ENCODE results near the gene ACKR2.
A peak's percentile ranks its signal among the peaks of the same experiment; 100 is the strongest.
"Not testable (repeated sequence)": the region's sequence is repeated elsewhere in the genome, so short reads cannot be mapped to it uniquely, and the experiment has no call there.

The ACKR2 gene

DNA sequence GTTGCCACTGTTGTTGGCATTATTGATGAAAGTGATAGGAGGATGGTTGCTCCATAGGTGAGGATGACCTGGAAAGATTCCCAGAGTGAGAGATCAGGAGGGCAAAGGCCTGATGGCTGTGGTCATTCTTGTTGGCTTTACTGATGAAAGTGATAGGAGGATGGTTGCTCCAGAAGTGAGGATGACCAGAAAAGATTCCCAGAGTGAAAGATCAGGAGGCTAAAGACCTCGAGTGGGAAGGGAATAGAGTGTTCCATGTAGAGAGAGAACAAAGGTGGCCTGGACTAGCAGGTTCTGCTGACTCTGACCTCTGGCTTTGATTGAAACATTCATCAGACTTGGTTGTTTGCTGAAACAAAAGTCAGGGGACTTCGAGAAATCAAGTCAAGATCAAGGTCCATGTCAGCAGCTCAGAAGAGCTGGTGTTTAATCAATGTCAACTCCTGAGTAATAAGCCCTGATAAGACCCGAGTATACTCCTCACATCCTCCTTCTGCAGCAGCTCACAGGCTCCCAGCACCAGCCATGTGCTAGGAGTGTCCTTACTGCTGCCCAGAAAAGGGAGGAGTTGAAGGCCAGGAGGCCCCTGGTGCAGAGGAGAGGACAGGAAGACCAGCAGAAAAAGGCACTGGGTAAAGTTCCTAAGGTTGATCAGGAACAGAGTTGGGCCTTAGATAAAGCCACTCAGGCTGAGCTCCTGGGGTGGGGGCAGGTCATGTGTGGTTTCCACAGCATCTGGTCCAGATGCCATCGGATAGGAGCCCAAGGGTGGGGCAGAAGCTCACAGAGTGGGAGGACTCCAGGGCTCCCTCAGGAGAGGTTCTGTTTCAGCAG, 46.5 kb downstream of the ACKR2 start:
- no peak for DNase-seq (ENCODE audit: low read depth)

DNA sequence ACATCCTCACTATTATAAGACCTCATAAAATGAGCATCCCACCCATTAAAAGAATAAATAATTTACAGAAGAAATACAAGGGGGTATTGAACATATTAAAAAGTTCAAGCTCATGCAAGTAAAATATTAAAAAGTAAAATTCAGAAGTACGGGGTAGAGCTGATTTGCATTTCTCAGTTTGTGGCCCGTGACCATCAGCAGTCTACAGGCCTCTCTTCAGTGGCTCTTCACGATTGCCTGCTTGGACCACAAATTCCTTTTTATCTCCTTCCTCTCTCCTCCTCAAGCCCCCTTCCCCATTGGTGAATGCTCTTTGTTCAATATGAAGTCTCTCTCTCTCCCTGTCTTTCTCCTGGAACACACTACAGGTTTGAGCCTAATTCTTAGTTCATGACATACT, 47.3 kb downstream of the ACKR2 start:
- DNase-seq (ENCODE audit: low read depth) = no peak

DNA sequence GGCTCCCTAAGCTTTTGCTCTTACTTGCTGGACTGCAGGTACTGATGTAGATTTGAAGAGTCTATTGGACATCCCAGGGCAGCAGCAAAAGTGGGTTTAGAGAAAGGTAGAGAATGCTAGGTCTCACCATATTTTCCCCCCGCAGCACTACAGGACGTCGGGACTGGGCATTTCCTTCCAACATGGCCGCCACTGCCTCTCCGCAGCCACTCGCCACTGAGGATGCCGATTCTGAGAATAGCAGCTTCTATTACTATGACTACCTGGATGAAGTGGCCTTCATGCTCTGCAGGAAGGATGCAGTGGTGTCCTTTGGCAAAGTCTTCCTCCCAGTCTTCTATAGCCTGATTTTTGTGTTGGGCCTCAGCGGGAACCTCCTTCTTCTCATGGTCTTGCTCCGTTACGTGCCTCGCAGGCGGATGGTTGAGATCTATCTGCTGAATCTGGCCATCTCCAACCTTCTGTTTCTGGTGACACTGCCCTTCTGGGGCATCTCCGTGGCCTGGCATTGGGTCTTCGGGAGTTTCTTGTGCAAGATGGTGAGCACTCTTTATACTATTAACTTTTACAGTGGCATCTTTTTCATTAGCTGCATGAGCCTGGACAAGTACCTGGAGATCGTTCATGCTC, 55.2 kb downstream of the ACKR2 start:
- DNase-seq (ENCODE audit: low read depth) = no peak

DNA sequence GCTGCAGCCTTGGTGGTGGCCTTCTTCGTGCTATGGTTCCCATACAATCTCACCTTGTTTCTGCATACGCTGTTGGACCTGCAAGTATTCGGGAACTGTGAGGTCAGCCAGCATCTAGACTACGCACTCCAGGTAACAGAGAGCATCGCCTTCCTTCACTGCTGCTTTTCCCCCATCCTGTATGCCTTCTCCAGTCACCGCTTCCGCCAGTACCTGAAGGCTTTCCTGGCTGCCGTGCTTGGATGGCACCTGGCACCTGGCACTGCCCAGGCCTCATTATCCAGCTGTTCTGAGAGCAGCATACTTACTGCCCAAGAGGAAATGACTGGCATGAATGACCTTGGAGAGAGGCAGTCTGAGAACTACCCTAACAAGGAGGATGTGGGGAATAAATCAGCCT, 56.0 kb downstream of the ACKR2 start:
- DNase-seq (ENCODE audit: low read depth) = no peak

DNA sequence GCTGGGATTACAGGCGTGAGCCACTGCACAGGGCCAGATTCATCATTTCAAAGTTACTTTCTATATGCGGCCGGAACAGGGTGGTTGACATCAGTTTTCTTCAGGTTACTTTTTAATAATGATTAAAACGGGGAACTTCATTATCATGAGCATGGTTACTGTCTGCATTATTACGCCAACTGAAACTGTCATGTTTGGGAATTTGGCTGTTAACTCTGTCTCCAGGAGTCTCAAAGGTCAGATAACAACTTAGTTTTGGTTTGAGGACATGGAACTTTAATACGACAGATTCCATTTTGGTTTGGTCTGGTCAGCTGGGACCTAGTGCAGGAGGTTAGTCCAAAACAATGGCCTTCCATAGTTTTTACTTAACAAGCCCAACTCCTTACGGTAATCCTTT, 57.9 kb downstream of the ACKR2 start:
- no peak for DNase-seq (ENCODE audit: low read depth)

DNA sequence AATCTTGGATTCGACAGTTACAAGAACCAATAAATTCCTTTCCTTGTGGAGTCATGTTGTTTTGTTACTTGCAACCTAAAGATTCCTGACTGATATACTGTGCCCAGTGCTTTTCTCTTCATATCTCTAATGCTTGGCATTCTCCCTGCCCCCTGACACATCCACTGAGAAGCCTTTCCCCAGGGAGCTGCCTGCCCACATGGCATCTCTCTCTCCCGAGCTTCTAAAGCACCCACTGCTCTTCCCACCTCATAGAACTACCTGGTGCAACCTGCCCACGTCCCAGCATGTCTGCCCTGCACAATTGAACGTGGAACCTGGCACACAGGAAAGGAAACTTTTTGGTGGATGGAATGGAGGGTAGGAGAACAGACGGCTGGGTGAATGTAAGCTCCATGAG, 59.6 kb downstream of the ACKR2 start:
- DNase-seq (ENCODE audit: low read depth) = no peak

DNA sequence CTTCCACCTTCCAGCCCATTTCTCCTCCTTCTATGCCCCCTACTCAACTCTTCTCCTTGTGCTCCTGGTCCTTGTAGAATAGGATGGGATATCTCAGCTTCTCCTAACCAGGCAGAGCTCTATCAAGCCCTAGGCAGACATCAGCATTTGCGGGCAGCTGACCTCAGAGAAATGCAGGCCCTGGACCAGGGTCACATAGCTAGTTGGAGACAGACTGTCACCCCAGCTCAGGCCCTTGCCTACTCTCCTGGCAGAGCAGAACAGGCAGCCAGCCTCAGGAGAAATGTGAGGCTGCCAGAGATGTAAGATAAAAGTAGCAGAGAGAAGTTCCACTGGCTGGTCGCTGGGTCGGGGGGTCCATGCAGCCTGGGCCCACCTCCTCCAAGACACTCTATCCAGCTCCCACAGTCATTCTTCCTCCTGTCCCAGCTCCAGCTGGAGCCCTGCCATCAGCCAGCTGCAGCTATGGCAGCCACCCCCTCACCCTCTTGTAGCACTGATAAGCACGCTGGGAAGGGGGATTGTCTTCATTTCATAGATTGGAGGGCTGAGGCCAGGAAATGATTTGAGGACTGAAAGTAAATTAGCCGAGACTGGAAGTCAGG, 62.4 kb downstream of the ACKR2 start:
- no peak for DNase-seq (ENCODE audit: low read depth)

DNA sequence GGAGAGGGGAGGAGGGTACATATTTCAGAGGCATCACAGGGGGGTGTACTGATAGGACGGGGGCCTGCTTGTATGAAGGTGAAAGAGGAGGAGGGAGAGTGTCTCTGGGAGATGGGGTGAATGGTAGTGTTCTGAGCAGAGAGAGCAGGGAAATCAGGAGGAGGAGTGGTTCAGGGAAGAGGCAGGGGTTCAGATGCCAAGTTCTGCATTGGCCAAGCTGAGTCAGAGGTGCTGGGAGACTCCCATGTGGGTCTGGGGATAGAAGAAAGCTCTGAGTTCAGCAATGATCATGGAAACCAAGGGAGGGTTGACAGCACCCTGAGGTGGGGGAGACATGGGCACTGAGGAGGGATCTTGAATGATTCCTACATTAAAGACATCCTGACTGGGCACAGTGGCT, 63.5 kb downstream of the ACKR2 start:
- DNase-seq (ENCODE audit: low read depth) = no peak

DNA sequence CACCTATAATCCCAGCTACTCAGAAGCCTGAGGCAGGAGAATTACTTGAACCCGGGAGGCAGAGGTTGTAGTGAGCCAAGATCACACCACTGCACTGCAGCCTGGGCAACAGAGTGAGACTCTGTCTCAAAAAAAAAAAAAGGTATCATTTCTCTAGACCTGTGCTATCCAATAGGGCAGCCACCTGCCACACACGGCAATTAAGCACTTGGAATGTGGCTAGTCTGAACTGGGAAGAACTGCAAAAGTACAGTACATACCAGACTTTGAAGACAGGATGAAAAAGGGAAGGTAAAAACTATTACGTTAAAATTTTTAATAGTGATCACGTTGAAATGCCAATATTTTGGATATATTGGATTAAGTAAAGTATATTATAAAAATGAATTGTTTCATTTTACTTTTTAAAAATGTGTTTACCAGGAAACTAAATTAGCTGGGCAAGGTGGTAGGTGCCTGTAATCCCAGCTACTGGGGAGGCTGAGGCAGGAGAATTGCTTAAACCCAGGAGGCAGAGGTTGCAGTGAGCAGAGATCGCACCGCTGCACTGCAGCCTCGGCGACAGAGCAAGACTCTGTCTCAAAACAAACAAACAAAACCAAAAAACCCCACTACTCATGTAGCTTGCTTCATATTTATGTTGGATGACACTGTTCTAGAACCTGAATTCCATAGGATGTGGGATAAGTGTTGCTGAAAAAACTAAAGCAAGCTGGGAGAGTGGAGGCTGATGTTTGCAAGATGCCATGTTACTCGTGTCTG, 64.2 kb downstream of the ACKR2 start:
- no peak for DNase-seq (ENCODE audit: low read depth)

DNA sequence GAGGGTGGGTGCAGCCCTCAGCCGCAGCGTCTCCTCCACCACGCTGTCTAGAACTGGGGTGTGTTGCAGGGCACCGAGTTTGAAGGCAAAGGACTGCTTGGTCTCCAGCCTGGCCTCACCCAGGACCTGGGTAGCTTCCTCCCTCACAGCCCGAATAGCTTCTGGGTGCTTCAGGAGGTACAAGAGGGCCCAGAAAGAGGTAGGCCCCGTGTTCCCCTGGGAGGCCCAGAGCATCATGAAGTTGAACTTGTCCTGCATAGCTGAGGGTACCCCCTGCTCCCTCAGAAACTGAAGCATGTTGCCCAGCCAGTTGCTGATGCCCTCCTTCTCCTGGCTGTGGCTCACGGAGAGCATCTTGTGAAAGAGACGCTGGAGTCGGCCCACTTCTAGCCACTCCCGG, 65.5 kb downstream of the ACKR2 start:
- no peak for DNase-seq (ENCODE audit: low read depth)

DNA sequence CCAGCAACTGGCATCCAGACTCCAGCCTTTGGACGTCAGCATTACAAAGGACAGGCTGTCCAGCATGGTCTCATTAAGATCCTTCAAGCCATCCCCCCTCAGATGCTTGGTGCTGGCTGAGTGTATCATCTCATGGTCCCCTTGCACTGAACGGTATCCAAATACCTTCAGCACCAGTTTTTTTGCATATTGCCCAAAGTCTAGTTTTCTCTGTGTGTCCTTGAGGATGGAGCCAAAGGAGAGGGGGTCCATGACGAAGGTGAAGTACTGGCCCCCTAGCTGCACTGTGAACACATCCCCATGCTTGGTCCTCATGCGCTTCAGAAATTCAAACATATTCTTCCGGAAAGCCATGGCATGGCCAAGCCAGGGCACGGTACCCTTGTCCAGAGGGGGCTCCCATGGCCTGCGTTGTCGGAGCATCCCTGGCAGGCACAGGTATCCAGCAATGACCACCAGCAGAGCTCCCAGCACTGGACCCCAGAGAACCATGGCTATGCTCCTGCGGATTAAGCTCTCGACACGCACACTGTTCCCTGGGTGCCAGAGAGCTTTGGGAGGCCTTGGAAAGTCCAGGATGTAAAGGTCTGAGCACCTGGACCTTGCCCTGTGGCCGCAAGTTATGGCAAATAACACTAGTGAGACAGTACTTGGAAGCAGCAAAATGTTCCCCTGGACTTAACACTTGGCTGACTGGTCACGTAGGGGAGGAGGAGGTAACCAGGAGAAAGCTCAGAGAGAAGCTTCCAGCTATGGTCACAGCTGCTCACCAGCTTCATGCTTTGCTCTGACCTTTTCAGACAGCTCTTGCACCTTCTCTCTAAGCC, 66.3 kb downstream of the ACKR2 start, which contains the start of gene CYP8B1:
TSS of gene CYP8B1 (minus strand) at position 555 of the 827 bp plus-strand sequence. CDS start at position 492, 63 bp downstream.
- DNase-seq (ENCODE audit: low read depth) = no peak

DNA sequence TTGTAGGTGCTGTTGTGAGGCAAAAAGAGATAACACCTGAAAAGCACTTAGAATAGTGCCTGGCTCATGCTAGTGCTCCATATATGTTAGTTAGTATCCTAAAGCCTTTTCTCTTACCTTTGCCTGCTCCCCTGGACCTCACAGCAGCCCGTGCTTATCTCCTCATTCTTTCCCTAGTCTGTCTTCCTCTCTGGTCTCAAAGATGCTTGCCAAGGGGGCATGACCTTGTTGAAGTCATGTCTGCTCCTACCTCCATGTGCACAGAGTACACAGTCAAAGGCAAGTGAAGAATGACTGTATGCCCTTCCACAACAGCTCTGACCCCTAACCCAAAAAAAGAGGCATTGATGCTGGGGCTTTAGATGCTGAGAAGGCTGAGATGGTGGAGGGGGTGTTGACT, 67.2 kb downstream of the ACKR2 start:
- DNase-seq (ENCODE audit: low read depth) = no peak

DNA sequence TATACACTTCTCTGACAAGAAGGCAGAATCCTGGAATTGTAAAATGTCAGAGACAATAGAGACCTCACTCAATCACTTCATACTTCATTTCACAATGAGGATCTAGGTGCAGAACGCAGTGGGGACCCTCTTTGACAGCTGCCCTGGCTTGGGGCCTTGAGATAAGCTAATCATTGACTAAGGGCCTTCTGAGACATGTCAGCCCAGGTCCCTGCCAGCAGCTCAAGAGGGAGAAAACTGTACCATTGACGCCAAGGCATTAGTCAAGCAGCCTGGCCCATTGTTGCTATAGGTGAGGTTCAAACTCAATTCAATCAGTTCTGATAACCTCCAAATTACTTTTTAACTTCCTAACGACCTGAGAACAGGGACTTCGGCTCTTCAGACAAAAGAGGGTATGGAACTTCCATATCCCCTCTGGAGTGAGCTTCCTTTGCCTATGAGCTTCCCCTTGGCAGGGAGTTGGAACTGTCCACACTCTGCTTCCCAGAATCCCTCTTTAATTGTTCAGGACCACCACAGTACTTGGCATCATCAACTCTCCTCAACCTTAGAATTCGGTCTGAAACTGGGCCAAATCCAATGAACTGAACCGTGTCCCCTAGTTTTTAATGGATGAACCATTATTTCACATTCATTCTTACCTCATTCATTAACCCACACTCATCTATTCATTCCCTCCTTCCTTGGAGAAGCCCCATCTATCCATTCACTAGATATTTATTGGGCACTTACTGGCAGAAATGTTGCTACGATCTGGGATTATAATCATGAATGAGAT, 67.9 kb downstream of the ACKR2 start:
- no peak for DNase-seq (ENCODE audit: low read depth)

DNA sequence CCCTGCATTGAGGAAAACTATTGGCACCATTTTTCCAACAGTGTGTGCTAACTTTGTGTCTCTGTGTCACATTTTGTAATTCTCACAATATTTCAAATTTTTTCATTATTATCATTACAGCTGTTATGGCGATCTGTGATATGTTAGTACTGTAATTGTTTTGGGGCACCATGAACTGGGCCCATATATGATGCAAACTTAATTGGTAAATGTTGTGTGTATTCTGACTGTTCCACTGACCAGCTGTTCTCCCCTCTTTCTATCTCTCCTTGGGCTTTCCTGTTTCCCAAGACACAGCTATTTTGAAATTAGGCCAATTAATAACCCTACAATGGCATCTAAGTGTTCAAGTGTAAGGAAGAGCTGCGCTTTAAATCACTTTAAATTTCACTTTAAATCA, 68.6 kb downstream of the ACKR2 start:
- DNase-seq (ENCODE audit: low read depth) = no peak

DNA sequence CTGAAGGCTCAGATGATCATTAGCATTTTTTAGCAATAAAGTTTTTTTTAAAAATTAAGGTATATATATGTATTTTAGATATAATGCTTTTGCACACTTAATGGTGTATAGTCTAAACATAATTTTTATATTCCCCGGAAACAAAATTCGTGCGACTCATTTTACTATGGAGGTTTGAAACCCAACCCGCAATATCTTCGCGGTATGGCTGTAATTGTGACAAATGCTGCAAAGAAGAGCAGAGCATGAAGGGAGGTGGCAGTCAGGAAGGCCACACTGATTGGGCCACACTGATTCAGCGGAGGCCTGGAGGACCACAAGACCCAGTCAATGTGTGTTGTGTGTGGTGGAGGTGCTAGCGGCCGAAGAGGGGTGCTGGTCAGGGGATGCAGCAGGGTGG, 70.9 kb downstream of the ACKR2 start:
- DNase-seq (ENCODE audit: low read depth) = no peak

DNA sequence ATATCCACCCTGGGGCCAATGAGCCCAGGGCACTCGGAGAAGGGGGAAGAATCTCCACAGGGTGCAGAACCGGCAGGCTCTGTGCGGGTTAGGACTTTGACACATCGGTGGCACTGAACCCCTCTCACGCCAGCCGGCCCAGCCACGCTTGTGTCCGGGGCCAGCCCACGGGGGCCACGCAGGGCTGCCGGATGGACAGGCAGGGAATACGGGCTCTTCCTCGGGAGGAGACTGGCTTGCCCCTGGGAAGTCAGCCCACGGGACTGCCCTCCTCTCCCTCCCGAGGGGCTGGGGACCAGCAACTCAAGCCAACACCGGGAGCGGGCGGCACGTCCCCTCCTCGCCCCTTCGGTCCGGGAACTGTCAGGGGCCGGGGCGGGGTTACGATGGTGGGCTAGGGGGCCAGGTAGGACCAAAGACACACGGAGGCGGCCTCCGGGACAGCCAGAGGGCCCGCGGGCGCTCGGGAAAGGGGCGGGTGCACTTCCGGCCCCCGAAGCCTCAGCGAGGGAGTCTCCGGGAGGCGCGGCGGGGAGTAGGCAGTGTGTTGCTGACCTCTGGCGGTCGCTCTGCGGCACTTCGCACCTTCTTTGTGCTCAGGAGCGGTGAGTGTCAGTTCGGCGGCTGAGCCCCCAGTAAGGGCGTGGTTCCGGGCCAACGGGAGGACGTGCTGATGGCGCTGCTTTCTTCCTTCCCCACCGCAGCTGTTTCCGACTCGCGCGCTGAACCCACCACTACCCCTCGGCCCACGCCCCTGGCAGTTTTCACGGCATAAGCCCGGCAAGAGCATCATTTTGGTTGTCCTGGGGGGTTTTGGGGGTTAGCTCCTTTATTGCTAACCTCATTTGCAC, 71.6 kb downstream of the ACKR2 start:
- peak; percentile 19 for DNase-seq (ENCODE audit: low read depth)

DNA sequence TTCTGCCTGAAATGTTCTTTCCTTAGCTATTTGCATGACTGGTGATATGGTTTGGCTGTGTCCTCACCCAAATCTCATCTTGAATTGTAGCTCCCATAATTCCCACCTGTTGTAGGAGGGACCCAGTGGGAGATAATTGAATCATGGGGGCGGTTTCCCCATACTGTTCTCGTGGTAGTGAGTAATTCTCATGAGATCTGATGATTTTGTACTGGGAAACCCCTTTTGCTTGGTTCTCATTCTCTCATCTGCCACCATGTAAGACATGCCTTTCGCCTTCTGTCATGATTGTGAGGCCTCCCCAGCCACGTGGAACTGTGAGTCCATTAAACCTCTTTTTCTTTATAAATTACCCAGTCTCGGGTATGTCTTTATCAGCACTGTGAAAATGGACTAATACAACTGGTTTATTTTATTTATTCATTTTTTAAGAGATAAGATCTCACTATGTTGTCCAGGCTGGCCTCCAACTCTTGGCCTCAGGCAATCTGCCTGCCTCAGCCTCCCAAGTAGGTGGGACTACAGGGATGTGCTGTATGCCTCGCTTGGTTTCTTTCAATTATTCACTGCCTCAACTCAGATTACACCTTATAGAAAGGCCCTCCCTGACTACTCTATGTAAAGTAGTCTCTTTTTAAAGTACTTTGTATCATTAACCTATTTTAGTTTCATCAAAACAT, 74.1 kb downstream of the ACKR2 start:
- DNase-seq (ENCODE audit: low read depth) = not testable (repeated sequence)

DNA sequence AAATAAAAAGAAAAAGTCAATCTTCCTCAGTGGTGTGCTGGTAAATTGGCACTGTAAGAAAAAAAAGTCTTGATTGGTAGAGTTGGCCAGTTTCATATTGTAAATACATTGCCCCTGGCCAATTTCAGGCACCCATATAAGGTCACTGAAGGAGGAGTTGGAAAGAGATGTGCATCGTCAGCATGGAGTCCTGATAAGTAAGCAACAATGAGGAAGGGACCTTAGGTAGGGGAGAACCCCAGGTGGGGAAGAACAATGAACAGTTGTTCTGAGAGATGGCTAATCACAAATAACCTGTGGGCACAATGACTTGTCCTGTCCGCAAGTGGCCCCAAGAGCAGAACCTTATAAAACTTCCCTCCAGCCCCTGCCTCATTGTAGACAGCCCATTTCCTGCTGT, 75.1 kb downstream of the ACKR2 start:
- no peak for DNase-seq (ENCODE audit: low read depth)

DNA sequence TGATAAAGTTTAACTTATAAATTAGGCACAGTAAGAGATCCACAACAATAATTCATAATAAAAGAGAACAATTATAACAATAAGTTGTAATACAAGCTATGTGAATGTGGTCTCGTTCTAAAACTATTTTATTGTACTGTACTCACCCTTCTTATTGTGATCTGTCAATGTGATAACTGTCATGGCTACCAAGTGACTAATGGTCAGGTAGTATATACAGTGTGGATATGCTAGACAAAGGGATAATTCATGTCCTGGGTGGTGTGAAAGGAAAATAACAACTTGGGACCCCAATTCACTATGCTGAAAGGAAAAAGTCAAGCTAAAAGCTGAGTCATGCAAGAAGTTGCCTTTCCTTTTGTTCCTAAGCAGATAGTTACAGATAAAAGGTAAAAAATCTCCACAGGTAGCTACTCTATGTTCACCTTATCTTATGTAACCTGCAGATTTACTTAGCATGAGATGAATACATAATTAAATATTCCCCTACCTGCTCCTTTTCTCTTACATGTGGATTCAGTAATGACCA, 77.1 kb downstream of the ACKR2 start:
- no peak for DNase-seq (ENCODE audit: low read depth)

All from non-pigmented ciliary epithelial cell (primary cell).